Stimulated activated naive CD8-positive, alpha-beta T cell treated with anti-CD3 and anti-CD28 coated beads, Interleukin-15, amount 100 ng/mL, for 72 hours (primary cell): Measurements from ENCODE around the gene CYP2D6.
"Not testable (repeated sequence)": the region's sequence is repeated elsewhere in the genome, so short reads cannot be mapped to it uniquely, and the experiment has no call there.

Experiments used
- ATAC-seq: fragments of 150-1000 bp; cut with Tn5 transposase; 2 replicates; pipeline ENCODE4 v1.10.0; 2021; ENCODE audit warnings: mild to moderate bottlenecking, moderate library complexity
- DNase-seq, 2 donors: peaks; one replicate each; pipeline ENCODE4 v3.0.0; 2021 to 2022
- H3K27ac Mint-ChIP-seq, 2 donors: one replicate each; pipeline ENCODE4 v1.8.0; 2022; ENCODE audit warnings: mild to moderate bottlenecking in 2 of 2, mixed read lengths in 2 of 2, moderate library complexity in 2 of 2
- H3K27me3 Mint-ChIP-seq: one replicate; pipeline ENCODE4 v1.8.0; 2022; ENCODE audit warnings: mixed read lengths
- H3K4me1 Mint-ChIP-seq: one replicate; pipeline ENCODE4 v1.8.0; 2022; ENCODE audit warnings: mild to moderate bottlenecking, mixed read lengths
- H3K4me3 Mint-ChIP-seq, 2 donors: one replicate each; pipeline ENCODE4 v1.8.0; 2022; ENCODE audit warnings: mild to moderate bottlenecking in 2 of 2, mixed read lengths in 2 of 2, moderate library complexity in 1 of 2
- H3K9me3 Mint-ChIP-seq, 2 donors: one replicate each; pipeline ENCODE4 v1.8.0; 2022; ENCODE audit warnings: mixed read lengths in 2 of 2

The CYP2D6 gene

DNA sequence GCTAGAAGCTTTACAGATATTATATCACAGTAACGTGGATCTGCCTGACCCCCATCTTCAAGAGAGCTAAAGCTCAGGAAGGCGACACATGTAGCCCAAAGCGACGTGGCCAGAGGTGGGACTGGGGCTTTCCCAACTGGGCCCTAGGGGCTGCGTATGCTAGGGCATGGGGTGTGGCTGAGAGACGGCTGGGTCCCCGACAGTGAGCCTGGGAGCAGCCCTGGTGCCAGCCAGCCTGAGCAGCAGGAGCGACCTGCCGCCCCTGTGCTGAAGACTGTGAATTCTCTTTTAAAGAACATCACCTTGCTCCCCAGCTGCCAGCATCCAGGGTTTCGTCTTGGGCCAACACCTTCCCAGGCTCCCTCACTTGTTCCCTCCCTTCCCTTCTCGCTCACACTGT is 32.9 kb upstream of the CYP2D6 start:
- ATAC-seq (no peak), DNase-seq (no peak)
- Mint-ChIP-seq H3K4me3 (no peak overlapping the region), H3K4me1 (no peaks in the 10 kb centered on the region), H3K27ac (peak overlapping the region in 1 of 2 donors; percentile 29), H3K9me3 (no peaks in the 10 kb centered on the region), H3K27me3 (no peaks in the 10 kb centered on the region)

DNA sequence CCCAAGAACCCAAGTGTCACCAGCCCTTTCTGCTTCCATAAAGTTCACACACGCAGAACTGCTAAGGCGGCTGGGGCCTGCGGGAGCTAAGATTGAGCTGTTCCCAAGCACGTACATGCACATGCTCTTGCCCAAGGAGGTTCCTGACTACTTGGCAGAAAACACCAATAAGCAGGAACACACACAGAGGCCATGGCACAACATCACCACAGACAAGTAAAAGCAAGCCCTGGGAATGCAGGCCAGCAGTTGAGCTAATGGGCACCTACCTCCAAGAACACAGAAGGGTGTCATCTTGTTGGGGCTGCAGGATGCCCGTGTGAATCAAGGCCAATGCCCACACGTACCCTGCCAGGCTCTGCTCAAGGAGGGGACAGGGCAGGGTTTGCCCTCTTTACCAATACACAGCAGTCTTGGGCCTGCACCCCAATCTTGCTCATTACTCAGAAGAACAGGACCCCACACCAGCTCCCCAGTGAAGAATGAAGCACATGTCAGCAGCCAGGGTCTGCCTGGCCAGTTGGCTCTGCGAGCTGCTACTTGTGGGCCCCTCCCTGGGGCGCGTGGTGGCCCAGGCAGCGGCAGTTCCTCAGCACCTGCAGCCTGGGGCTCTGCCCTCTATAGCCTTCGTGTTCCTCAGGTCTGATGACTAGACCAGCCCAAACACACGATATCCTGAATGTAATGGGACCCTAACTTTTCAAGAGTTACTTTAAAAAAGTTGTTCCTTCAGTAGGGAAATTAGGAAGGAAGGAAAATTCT is 32.3 kb upstream of the CYP2D6 start:
- no peaks in the 10 kb centered on the region for H3K9me3 Mint-ChIP-seq
- H3K4me1 Mint-ChIP-seq: no peaks in the 10 kb centered on the region
- no peak for ATAC-seq
- peak overlapping the region in 1 of 2 donors; percentile 19 for H3K27ac Mint-ChIP-seq
- DNase-seq: no peak
- no peaks in the 10 kb centered on the region for H3K27me3 Mint-ChIP-seq
- H3K4me3 Mint-ChIP-seq: no peak overlapping the region

DNA sequence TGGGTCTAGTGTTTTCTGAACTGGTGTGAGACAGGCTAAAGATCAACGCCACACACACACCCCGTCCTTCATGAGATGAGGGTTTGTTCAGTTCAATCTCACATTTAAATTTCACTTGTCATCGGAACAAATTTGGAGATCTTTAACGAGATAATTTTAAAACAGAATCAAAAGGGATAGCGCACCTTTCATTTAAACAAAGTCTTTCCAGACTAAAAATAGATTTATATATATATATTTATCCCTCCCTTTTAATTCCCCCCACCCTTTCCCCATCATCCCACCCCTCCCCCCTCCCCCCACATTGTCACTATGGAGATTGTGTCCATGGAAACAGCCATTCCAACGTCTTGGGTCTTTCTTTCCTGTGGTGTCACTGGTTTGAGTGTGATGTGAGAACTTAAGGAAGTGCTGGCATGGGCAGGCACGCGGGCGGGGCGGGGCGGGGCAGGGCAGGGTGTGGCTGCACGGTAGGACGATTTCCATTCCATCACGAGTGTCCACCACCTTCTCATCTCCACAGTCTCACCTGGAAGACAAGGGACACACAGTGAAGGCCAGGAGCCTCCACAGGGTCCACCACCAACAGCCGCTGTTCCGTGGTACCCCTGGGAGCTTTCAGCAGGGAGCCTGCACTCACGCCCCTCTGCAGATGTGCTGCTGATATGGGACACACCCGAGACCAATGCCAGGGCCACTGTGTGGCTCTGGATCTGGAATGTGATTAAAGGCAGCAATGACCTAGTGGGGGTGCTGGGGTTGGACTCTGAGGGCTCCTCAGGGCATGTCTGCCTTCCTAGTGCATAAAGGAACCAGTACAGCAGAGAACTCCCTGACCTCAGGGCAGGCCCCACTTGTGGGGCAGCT is 30.5 kb upstream of the CYP2D6 start:
- no peaks in the 10 kb centered on the region for H3K9me3 Mint-ChIP-seq
- ATAC-seq (no peak), DNase-seq (no peak)
- H3K27me3 Mint-ChIP-seq: no peaks in the 10 kb centered on the region
- H3K27ac Mint-ChIP-seq: peak overlapping the region in 1 of 2 donors; percentile 12
- no peak overlapping the region for H3K4me3 Mint-ChIP-seq
- H3K4me1 Mint-ChIP-seq: no peaks in the 10 kb centered on the region

DNA sequence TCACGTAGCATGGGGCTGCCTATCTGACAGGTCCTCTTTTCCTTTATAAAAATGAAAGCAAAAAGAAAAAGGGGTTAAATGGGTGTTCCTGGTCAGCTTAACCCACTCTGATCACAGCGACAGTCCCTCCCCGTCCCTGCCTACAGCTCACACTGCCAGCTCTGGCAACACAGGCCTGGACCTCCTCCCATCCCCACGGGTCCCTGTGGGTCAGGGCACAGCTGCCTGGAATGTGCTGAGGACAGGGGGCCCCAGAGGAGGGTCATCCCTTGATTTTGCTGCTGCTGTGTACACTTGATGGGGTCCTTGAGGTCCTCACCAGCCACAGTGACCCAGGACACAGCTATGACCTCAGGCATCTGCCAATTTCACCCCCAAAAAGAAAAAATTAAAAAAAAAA is 29.6 kb upstream of the CYP2D6 start:
- H3K9me3 Mint-ChIP-seq: no peaks in the 10 kb centered on the region
- DNase-seq (no peak), ATAC-seq (no peak)
- no peaks in the 10 kb centered on the region for H3K4me1 Mint-ChIP-seq
- no peak overlapping the region for H3K27ac Mint-ChIP-seq
- no peak overlapping the region for H3K4me3 Mint-ChIP-seq
- no peaks in the 10 kb centered on the region for H3K27me3 Mint-ChIP-seq

DNA sequence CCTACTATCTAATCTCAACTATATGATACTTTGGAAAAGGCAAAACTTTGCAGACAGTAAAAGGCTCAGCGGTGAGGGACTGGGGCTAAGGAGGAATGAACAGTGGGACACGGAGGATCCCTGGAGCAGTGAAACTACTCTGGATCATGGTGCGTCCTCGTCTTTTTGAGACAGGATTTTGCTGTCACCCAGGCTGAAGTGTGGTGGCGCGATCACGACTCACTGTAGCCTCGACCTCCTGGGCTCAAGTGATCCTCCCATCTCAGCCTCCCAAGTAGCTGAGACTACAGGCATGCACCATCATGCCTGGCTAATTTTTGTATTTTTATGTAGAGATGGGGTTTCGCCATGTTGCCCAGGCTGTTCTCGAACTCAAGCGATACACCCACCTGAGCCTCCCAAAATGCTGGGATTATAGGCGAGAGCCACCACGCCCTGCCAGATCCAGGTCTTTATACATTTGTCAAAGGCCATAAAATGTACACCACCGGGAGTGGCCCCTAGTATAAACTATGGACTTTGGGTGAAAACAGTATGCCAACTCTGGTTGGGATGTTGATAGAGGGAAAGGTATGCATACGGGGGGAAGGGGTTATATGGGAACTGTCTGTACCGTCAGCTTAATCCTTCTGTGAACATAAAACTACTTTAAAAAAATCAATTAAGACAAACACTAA is 28.0 kb upstream of the CYP2D6 start:
- no peak for DNase-seq
- H3K4me3 Mint-ChIP-seq: no peak overlapping the region
- no peaks in the 10 kb centered on the region for H3K4me1 Mint-ChIP-seq
- ATAC-seq: no peak
- H3K27me3 Mint-ChIP-seq: no peaks in the 10 kb centered on the region
- H3K9me3 Mint-ChIP-seq: no peaks in the 10 kb centered on the region
- H3K27ac Mint-ChIP-seq: no peak overlapping the region

DNA sequence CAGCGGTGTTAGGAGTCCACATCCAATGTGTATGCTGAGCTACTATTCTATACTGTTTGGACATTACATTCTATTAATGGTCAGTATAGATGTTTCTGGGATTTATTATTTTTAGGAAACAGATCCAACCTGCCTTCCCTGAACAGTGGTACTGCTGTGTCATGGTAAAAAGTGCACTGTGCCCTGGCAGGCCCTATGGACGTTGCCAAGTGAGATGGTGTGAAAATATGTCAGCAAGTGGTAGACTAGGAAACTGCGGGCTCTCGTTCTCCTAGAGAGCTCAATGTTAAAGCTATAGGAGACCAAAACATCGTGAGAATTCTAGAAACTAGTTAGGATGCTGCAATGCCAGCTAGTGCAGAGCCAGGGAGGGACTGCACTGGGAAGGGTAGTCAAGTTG is 26.0 kb upstream of the CYP2D6 start:
- no peak overlapping the region for H3K4me3 Mint-ChIP-seq
- no peak for DNase-seq
- no peaks in the 10 kb centered on the region for H3K27me3 Mint-ChIP-seq
- peaks cover 4% of the 10 kb centered on the region for H3K4me1 Mint-ChIP-seq
- ATAC-seq: no peak
- no peak overlapping the region for H3K27ac Mint-ChIP-seq
- H3K9me3 Mint-ChIP-seq: no peaks in the 10 kb centered on the region

DNA sequence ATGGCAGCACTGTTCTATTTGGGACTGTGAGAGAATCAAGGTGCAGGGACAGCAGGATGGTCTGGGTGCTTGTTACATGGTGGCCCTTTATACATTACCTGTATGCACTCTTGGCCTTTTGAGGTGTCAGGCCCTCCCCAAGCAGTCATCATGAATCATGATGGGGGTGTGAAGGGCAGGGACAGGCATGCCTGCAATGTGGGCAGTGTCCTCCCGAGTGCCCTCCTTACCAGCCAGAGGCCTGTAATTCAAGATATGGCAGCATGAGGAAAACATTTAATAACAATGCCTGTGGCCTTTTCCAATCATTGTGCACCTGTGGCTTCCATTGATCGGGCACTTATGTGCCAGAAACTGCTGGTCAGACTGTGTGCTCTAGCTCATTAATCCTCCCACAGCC is 25.5 kb upstream of the CYP2D6 start:
- no peak for ATAC-seq
- Mint-ChIP-seq H3K4me1 (peaks cover 4% of the 10 kb centered on the region), H3K9me3 (no peaks in the 10 kb centered on the region), H3K27ac (no peak overlapping the region), H3K27me3 (no peaks in the 10 kb centered on the region), H3K4me3 (no peak overlapping the region)
- DNase-seq: no peak

DNA sequence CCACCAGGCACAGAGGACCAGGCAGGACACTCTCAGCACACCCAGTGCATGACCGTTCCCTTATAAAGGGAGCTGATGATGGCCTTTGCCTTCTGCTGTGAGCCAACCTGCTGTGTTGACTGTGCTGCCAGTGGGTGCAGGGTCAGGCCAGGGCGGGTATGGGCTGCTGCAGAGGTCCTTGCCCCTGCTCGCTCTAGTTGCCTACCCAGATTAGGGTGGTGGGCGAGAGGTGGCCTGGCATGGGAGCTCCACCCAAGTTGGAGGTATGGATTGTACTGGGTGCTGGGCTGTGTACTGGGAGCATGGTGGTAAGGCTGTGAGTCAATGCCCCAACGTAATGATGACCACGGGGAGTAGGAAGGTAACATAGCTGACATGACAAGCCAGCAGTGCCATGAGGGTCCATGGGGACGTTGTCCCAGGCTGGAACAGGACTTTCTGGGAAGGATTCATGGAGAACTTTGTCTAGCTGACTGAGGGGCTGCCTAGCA is 24.5 kb upstream of the CYP2D6 start:
- Mint-ChIP-seq H3K4me3 (no peak overlapping the region), H3K4me1 (peaks cover 4% of the 10 kb centered on the region), H3K27me3 (no peaks in the 10 kb centered on the region), H3K9me3 (no peaks in the 10 kb centered on the region), H3K27ac (peak overlapping the region in 1 of 2 donors; percentile 29)
- DNase-seq (no peak), ATAC-seq (no peak)

DNA sequence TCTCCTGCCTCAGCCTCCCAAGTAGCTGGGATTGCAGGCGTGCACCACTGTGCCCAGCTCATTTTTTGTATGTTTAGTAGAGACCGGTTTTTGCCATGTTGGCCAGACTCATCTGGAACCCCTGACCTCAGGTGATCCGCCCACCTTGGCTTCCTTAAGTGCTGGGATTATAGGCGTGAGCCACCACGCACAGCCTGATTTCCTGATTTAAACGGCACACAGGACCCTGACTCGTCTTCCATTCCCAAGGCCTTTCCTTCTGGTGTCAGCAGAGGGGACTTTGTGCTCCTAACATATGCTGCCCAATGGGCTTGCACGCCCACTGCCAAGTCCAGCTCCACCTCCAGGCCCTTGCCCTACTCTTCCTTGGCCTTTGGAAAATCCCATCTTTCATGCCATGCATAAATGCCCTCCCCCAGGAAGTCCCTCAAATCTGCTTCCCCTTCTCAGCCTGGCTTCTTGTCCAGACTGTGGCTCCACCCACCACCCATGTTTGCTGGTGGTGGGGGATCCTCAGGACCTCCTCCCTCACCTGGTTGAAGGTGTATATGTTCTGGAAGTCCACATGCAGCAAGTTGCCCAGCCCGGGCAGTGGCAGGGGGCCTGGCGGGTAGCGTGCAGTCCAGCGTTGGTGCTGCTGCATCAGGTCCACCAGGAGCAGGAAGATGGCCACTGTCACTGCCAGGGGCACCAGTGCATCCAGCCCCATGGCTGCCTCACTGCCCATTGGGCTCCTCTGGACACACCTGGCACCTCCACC is 23.9 kb upstream of the CYP2D6 start:
- no peaks in the 10 kb centered on the region for H3K9me3 Mint-ChIP-seq
- peak overlapping the region in 1 of 2 donors; percentile 29 for H3K27ac Mint-ChIP-seq
- H3K4me1 Mint-ChIP-seq: peaks cover 4% of the 10 kb centered on the region
- no peaks in the 10 kb centered on the region for H3K27me3 Mint-ChIP-seq
- no peak overlapping the region for H3K4me3 Mint-ChIP-seq
- no peak for ATAC-seq
- DNase-seq: no peak

DNA sequence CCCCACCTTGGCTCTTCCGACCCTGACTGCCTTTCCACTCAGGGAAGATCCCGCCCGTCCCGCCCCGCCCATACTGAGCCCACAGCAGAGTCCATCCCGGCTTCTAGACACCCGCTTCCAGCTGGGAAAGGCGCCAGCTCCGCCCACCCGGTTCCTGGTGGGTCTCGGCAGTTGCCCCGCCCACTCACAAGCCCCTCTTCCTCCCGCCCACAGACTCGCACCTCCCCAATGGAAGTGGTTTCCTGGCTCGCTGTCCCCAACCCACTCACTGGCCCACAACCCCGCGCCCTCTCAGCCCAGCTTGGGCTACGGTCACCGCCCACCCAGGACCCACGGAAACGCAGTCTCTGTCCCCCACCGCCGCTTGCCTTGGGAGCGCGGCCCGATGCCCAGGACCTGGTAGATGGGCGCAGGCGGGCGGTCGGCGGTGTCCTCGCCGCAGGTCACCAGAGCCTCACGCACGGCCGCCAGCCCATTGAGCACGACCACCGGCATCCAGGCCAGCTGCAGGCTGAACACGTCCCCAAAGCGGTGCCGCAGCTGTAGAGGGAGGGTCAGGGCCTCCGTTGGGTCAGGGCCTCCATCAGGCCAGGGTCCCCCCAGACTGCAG is 22.2 kb upstream of the CYP2D6 start:
- ATAC-seq (no peak), DNase-seq (no peak)
- Mint-ChIP-seq H3K4me3 (peak overlapping the region in 1 of 2 donors; percentile 15), H3K27ac (peak overlapping the region in 1 of 2 donors; percentile 42), H3K4me1 (peaks cover 4% of the 10 kb centered on the region), H3K27me3 (no peaks in the 10 kb centered on the region), H3K9me3 (no peaks in the 10 kb centered on the region)

DNA sequence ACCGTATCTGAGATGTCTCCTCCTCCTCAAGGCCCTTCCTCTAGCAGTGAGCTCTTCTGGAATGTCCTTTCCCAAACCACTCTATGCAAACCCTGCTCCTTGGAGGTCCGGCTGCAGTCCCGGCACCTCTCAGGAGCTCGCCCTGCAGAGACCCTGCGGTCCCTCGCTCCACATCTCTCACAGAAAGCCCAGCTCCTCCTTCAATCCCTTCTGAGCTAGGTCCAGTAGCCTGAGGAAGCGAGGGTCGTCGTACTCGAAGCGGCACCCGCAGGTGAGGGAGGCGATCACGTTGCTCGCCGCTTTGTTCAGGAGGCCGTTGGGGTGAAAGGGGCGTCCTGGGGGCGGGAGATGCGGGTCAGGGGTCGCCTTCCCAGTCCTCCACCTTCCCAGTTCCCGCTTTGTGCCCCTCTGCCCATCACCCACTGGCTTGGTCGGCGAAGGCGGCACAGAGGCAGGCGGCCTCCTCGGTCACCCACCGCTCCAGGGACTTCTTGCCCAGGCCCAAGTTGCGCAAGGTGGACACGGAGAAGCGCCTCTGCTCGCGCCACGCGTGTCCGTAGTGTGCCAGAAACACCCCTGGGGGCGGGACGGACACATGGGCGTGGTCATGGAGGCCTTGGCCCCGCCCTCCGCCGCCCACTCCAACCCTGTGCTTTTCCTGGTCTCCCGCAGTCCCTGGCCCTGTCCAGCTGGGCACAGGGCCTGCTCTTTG is 21.5 kb upstream of the CYP2D6 start:
- no peak for DNase-seq
- Mint-ChIP-seq H3K27me3 (no peaks in the 10 kb centered on the region), H3K27ac (peak overlapping the region in 1 of 2 donors; percentile 72), H3K9me3 (no peaks in the 10 kb centered on the region), H3K4me1 (peaks cover 4% of the 10 kb centered on the region), H3K4me3 (peak overlapping the region in 1 of 2 donors; percentile 1)
- ATAC-seq: no peak

DNA sequence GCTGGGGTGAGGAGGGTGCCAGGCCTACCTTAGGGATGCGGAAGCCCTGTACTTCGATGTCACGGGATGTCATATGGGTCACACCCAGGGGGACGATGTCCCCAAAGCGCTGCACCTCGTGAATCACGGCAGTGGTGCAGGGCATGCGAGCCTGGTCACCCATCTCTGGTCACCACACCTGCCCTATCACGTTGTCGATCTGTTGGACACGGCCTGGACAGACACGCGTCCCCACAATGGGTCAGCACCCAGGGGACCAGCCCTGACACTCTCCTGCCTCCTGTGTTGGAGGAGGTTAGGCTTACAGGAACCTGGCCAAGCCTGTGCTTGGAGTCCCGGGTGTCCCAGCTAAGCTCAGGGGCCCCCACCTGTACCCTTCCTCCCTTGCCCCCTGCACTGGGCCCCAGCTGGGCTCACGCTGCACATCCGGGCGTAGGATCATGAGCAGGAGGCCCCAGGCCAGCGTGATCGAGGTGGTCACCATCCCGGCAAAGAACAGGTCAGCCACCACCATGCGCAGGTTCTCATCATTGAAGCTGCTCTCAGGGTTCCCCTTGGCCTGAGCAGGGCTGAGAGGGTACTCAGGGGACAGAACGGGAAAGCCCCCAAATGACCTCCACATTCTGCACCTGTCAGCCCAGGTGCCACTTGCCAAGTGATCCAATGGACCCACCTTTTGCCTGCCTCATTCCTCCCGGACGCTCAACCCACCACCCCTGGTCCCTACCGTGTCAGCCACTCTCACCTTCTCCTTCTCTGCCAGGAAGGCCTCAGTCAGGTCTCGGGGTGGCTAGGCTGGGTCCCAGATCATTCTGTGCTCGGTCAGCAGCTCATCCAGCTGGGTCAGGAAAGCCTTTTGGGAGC is 20.3 kb upstream of the CYP2D6 start:
- DNase-seq: no peak
- Mint-ChIP-seq H3K27ac (peak overlapping the region in 1 of 2 donors; percentile 37), H3K4me1 (peaks cover 4% of the 10 kb centered on the region), H3K27me3 (no peaks in the 10 kb centered on the region), H3K4me3 (no peak overlapping the region), H3K9me3 (no peaks in the 10 kb centered on the region)
- peak; percentile 27 for ATAC-seq

DNA sequence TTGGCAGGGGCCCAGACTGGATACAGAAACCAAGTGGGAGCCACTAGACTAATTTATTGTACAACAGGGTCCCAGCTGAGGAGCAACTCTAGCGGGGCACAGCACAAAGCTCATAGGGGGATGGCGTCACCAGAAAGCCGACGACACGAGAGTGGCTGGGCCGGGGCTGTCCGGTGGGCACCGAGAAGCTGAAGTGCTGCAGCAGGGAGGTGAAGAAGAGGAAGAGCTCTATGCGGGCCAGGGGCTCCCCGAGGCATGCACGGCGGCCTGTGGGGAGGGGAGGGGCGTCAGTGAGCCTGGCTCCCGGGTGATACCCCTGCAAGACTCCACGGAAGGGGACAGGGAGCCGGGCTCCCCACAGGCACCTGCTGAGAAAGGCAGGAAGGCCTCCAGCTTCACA is 19.2 kb upstream of the CYP2D6 start:
- H3K4me3 Mint-ChIP-seq, DNase-seq, H3K9me3 Mint-ChIP-seq, H3K27me3 Mint-ChIP-seq, H3K4me1 Mint-ChIP-seq, ATAC-seq: not testable (repeated sequence)
- H3K27ac Mint-ChIP-seq: peak overlapping the region in 1 of 2 donors; percentile 63
